GM12875 (cell line): Measurements from ENCODE around the gene RCC1.
A peak's percentile ranks its signal among the peaks of the same experiment; 100 is the strongest.
"Not testable (repeated sequence)": the region's sequence is repeated elsewhere in the genome, so short reads cannot be mapped to it uniquely, and the experiment has no call there.

Experiments
- H3K4me3 ChIP-seq: one replicate; pipeline ENCODE4 v1.5.1; 2011; ENCODE audit warnings: low read depth, low read length, control low read depth
- CTCF ChIP-seq: IDR thresholded peaks from 2 replicates; pipeline ENCODE4 v1.5.1; 2011; ENCODE audit warnings: low read depth, mild to moderate bottlenecking, control low read depth, inconsistent platforms, low read length, moderate library complexity, borderline replicate concordance; ENCODE audit not compliant: insufficient read depth

RCC1 gene

GRCh38 chr1:28505406-28506187, at the start of gene RCC1:
Gene RCC1, plus strand, starts transcription at chr1:28506043. Its CDS starts 23,824 bp downstream, at chr1:28529867.
- peak within 1 kb of the TSS; percentile 84 for H3K4me3 ChIP-seq
- no peak for TF ChIP-seq CTCF

- H3K4me3 ChIP-seq = no peak overlapping the region
- TF ChIP-seq CTCF = no peak
These were observed 49.8 kb upstream of the RCC1 start for GRCh38 chr1:28456078-28456477.

- no peak overlapping the region for H3K4me3 ChIP-seq
- no peak for TF ChIP-seq CTCF
These were observed 48.2 kb upstream of the RCC1 start for GRCh38 chr1:28457678-28458077.

- no peak for TF ChIP-seq CTCF
- H3K4me3 ChIP-seq = no peak overlapping the region
These were observed 47.3 kb upstream of the RCC1 start for GRCh38 chr1:28458237-28459228.

- TF ChIP-seq CTCF = no peak
- no peak overlapping the region for H3K4me3 ChIP-seq
These were observed 39.5 kb upstream of the RCC1 start for GRCh38 chr1:28466226-28466778.

- TF ChIP-seq CTCF = no peak
- no peak overlapping the region for H3K4me3 ChIP-seq
These were observed 35.7 kb upstream of the RCC1 start for GRCh38 chr1:28470146-28470545.

- not testable (repeated sequence) for H3K4me3 ChIP-seq
These were observed 26.3 kb upstream of the RCC1 start for GRCh38 chr1:28479497-28479896.
